Measurements from ENCODE around the gene ALAS1. TPM values are rescaled to one million over a fixed set of nuclear protein-coding genes. Genes with fewer than 3 reads are reported as not detected.
A peak's percentile ranks its signal among the peaks of the same experiment; 100 is the strongest.

Gene ALAS1
- total RNA-seq, 1 experiment from 2014 or later, result 71.2 TPM

- BruUV-seq (replicated peaks), result no TSS peak
- CTCF ChIA-PET, result interaction anchor here (0.6 to 1.2 kb wide), 2 partner anchors 20 to 22 kb away, joined by 3 to 7 read pairs; no protein-coding TSS in a partner anchor
These were observed 19.4 kb downstream of the ALAS1 start for GRCh38 chr3:52217409-52217805.

GRCh38 chr3:52218026-52218425 is 20.1 kb downstream of the ALAS1 start:
- Histone ChIP-seq H3K36me3 (ENCODE audit: low read depth) (peaks cover 11% of the 10 kb centered on the region; the same call in 1 of the 2 replicates), H4K20me1 (ENCODE audit: insufficient read depth) (no peaks in the 10 kb centered on the region), H3K4me3 (peak overlapping the region; percentile 43), H3K9me3 (ENCODE audit: insufficient read depth, low read depth) (no peaks in the 10 kb centered on the region), H3K27me3 (ENCODE audit: insufficient read depth, low read depth) (no peaks in the 10 kb centered on the region), H3K4me2 (peak overlapping the region; percentile 69), H3K27ac (peak overlapping the region; percentile 97), H3K79me2 (ENCODE audit: low read depth) (no peaks in the 10 kb centered on the region; the same call in 1 of the 2 replicates), H2AFZ (no peak overlapping the region), H3F3A (ENCODE audit: insufficient read depth, low read depth) (peaks cover 43% of the 10 kb centered on the region), H3K4me1 (replicated peaks; ENCODE audit: insufficient read depth) (peaks cover 66% of the 10 kb centered on the region), H3K9me2 (ENCODE audit: insufficient read depth) (no peaks in the 10 kb centered on the region)
- TF ChIP-seq CTCF (conservative IDR thresholded peaks at IDR 0.05), result no peak
- TF ChIP-seq EZH2 (IDR thresholded peaks at IDR 0.05; ENCODE audit: low read depth), result no peak
- intact Hi-C loops (cut with micrococcal nuclease; ENCODE audit: unreplicated experiment), result loop anchor here (5.0 kb wide), 3 partner anchors 69 to 234 kb away; partner anchors contain the start of genes GLYCTK and TNNC1
- POLR2A ChIA-PET (ENCODE audit: unreplicated experiment), result interaction anchor here (0.6 kb wide), 2 partner anchors 181 to 479 kb away, joined by 3 to 9 read pairs; no protein-coding TSS in a partner anchor
- BruUV-seq (replicated peaks), result TSS peak; percentile 58
- no peak for DNase-seq
- CTCF ChIA-PET, result interaction anchor here (1.5 kb wide), 1 partner anchor 121 kb away, joined by 4 read pairs; no protein-coding TSS in a partner anchor

More at GRCh38 chr3:52217409-52217805, 19.4 kb downstream of the ALAS1 start:
- Histone ChIP-seq H3K9me3 (ENCODE audit: insufficient read depth, low read depth) (no peaks in the 10 kb centered on the region), H4K20me1 (ENCODE audit: insufficient read depth) (no peaks in the 10 kb centered on the region), H3F3A (ENCODE audit: insufficient read depth, low read depth) (peaks cover 43% of the 10 kb centered on the region), H3K9me2 (ENCODE audit: insufficient read depth) (no peaks in the 10 kb centered on the region), H3K36me3 (ENCODE audit: low read depth) (peaks cover 11% of the 10 kb centered on the region; the same call in 1 of the 2 replicates), H3K4me1 (replicated peaks; ENCODE audit: insufficient read depth) (peaks cover 66% of the 10 kb centered on the region), H3K79me2 (ENCODE audit: low read depth) (no peaks in the 10 kb centered on the region; the same call in 1 of the 2 replicates), H2AFZ (0 out of 2 replicates have a peak overlapping the region, but pooled peaks have one; percentile 11), H3K4me2 (peak overlapping the region; percentile 69), H3K27ac (peak overlapping the region; percentile 97), H3K4me3 (peak overlapping the region; percentile 43; the same call in 1 of the 2 replicates), H3K27me3 (ENCODE audit: insufficient read depth, low read depth) (no peaks in the 10 kb centered on the region)
- TF ChIP-seq EZH2 (IDR thresholded peaks at IDR 0.05; ENCODE audit: low read depth) (no peak), CTCF (conservative IDR thresholded peaks at IDR 0.05) (no peak)
- intact Hi-C loops (cut with micrococcal nuclease; ENCODE audit: unreplicated experiment), result loop anchor here (1.0 to 5.0 kb wide), 7 partner anchors 20 to 235 kb away; partner anchors contain the start of genes GLYCTK, POC1A and TNNC1
- DNase-seq, result no peak
- POLR2A ChIA-PET (ENCODE audit: unreplicated experiment), result interaction anchor here (0.6 to 1.1 kb wide), 4 partner anchors 13 to 63 kb away, joined by 3 to 10 read pairs (median 6); partner anchors contain the start of gene POC1A

GRCh38 chr3:52218454-52218853 is 20.5 kb downstream of the ALAS1 start:
- no peak overlapping the region for H2AFZ ChIP-seq
- no peaks in the 10 kb centered on the region for H3K9me2 ChIP-seq (ENCODE audit: insufficient read depth)
- H3K79me2 ChIP-seq (ENCODE audit: low read depth), result no peaks in the 10 kb centered on the region; the same call in 1 of the 2 replicates
- ChIA-PET CTCF (interaction anchor here (0.9 to 1.5 kb wide), 4 partner anchors 63 to 222 kb away, joined by 3 to 16 read pairs (median 4); no protein-coding TSS in a partner anchor), POLR2A (ENCODE audit: unreplicated experiment) (interaction anchor here (0.6 to 0.7 kb wide), 3 partner anchors 180 to 480 kb away, joined by 3 to 9 read pairs (median 3); partner anchors contain the start of gene RRP9)
- peak overlapping the region; percentile 69 for H3K4me2 ChIP-seq
- peak overlapping the region; percentile 43 for H3K4me3 ChIP-seq
- H3K9me3 ChIP-seq (ENCODE audit: insufficient read depth, low read depth), result no peaks in the 10 kb centered on the region
- BruUV-seq (replicated peaks), result no TSS peak
- H3K36me3 ChIP-seq (ENCODE audit: low read depth), result peaks cover 10% of the 10 kb centered on the region; the same call in 1 of the 2 replicates
- H3K27ac ChIP-seq, result peak overlapping the region; percentile 97
- H3K4me1 ChIP-seq (replicated peaks; ENCODE audit: insufficient read depth), result peaks cover 66% of the 10 kb centered on the region
- no peak for DNase-seq
- H4K20me1 ChIP-seq (ENCODE audit: insufficient read depth), result no peaks in the 10 kb centered on the region
- intact Hi-C loops (cut with micrococcal nuclease; ENCODE audit: unreplicated experiment), result loop anchor here (5.0 kb wide), 3 partner anchors 69 to 234 kb away; partner anchors contain the start of genes GLYCTK and TNNC1
- no peak for TF ChIP-seq EZH2 (IDR thresholded peaks at IDR 0.05; ENCODE audit: low read depth)
- no peak for TF ChIP-seq CTCF (conservative IDR thresholded peaks at IDR 0.05)
- peaks cover 43% of the 10 kb centered on the region for H3F3A ChIP-seq (ENCODE audit: insufficient read depth, low read depth)
- H3K27me3 ChIP-seq (ENCODE audit: insufficient read depth, low read depth), result no peaks in the 10 kb centered on the region

Data from PC-9 (cell line).